GM12878 (cell line): ENCODE measurements around the gene NTRK3.

Experiments used
- EGR1 ChIP-seq, 2 experiments: IDR thresholded peaks; 1 replicate in 1 of 2; 2 replicates in 1 of 2; pipeline ENCODE4 v1.6.1; 2011 to 2012; ENCODE audit warnings: low read depth in 2 of 2, low read length in 2 of 2, borderline replicate concordance in 1 of 2, mild to moderate bottlenecking in 1 of 2, moderate library complexity in 1 of 2
- NR2C1 ChIP-seq: fragments of 450-650 bp; IDR thresholded peaks from 2 replicates; pipeline ENCODE4 v1.6.1; 2017; ENCODE audit warnings: antibody characterized with exemption, mild to moderate bottlenecking, moderate library complexity
- NR2F1 ChIP-seq: fragments of 450-650 bp; conservative IDR thresholded peaks from 2 replicates; pipeline ENCODE4 v1.6.1; 2017; ENCODE audit warnings: mild to moderate bottlenecking
- POLR2A ChIP-seq: IDR thresholded peaks from 2 replicates; pipeline ENCODE4 v1.6.1; 2011; ENCODE audit warnings: low read depth, mild to moderate bottlenecking, low read length
- POLR2AphosphoS5 ChIP-seq: IDR thresholded peaks from 2 replicates; pipeline ENCODE4 v1.6.1; 2011; ENCODE audit warnings: mild to moderate bottlenecking, low read length, inconsistent platforms
- YY1 ChIP-seq: IDR thresholded peaks from 2 replicates; pipeline ENCODE4 v1.6.1; 2011; ENCODE audit warnings: low read depth, mild to moderate bottlenecking, low read length
- TF ChIP-seq, protein P1 (sequence below), 3 experiments: IDR thresholded peaks in 2 of 3; conservative IDR thresholded peaks in 1 of 3; 2 replicates each; pipeline ENCODE4 v1.5.1; 2011; ENCODE audit warnings: low read depth in 3 of 3, low read length in 3 of 3, mild to moderate bottlenecking in 3 of 3, control low read depth in 2 of 3, moderate library complexity in 2 of 3, inconsistent platforms in 1 of 3, mixed read lengths in 1 of 3; ENCODE audit not compliant: control insufficient read depth in 2 of 3, insufficient read depth in 1 of 3; ENCODE audit errors: extremely low read depth in 1 of 3
- TF ChIP-seq, protein P2 (sequence below): IDR thresholded peaks from 2 replicates; pipeline ENCODE4 v1.6.1; 2012; ENCODE audit warnings: low read length, inconsistent platforms
- TF ChIP-seq, protein P3 (sequence below): IDR thresholded peaks from 2 replicates; pipeline ENCODE4 v1.6.1; 2012; ENCODE audit warnings: mild to moderate bottlenecking, low read depth, low read length

DNA sequence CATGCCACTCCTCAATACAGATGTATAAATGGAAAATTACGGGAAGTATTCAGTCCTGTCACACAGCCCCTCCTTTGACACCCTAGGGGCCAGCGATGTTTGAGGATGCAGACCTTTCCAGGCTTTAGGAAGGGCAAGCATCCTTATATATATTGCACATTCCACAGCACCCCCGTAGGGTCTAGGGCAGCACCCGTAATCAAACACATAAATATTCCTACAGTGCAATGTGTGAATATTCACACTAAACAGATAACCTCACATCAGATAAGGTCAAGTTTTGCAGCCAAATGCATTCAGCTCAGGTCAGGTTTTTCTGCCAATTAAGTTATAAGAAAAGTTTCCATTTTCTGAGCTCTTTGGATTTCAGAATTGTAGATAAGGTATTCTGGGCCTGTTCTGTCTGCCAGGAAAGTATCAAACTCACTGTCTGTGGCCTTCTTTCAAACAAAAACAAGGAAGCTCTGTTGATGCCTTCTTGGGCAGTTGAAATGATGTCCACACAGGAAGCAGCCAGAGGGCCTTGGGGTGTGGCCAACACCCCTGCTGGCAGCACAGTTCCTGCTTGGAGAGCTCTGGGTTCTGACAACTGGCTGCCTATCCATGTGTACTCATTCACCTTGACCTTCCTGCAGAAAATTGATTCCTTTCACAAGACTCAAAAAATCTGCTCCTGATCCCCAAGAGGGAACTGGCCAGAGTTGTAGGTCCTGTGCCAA lies 427.0 kb downstream of the NTRK3 start:
- TF ChIP-seq YY1 (no peak), NR2C1 (no peak), EGR1 (IDR thresholded peaks at IDR 0.05; ENCODE audit: borderline replicate concordance in 1 of 2, low read depth in 2 of 2, low read length in 2 of 2) (no peak), NR2F1 (no peak), POLR2A (no peak), POLR2AphosphoS5 (no peak)
- TF ChIP-seq, protein P1, sequence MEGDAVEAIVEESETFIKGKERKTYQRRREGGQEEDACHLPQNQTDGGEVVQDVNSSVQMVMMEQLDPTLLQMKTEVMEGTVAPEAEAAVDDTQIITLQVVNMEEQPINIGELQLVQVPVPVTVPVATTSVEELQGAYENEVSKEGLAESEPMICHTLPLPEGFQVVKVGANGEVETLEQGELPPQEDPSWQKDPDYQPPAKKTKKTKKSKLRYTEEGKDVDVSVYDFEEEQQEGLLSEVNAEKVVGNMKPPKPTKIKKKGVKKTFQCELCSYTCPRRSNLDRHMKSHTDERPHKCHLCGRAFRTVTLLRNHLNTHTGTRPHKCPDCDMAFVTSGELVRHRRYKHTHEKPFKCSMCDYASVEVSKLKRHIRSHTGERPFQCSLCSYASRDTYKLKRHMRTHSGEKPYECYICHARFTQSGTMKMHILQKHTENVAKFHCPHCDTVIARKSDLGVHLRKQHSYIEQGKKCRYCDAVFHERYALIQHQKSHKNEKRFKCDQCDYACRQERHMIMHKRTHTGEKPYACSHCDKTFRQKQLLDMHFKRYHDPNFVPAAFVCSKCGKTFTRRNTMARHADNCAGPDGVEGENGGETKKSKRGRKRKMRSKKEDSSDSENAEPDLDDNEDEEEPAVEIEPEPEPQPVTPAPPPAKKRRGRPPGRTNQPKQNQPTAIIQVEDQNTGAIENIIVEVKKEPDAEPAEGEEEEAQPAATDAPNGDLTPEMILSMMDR (IDR thresholded peaks at IDR 0.05 in 2 of 3, conservative IDR thresholded peaks at IDR 0.05 in 1 of 3; ENCODE audit: control insufficient read depth in 2 of 3, extremely low read depth in 1 of 3, insufficient read depth in 1 of 3, low read depth in 3 of 3, low read length in 3 of 3), result no peak
- TF ChIP-seq, protein P2, sequence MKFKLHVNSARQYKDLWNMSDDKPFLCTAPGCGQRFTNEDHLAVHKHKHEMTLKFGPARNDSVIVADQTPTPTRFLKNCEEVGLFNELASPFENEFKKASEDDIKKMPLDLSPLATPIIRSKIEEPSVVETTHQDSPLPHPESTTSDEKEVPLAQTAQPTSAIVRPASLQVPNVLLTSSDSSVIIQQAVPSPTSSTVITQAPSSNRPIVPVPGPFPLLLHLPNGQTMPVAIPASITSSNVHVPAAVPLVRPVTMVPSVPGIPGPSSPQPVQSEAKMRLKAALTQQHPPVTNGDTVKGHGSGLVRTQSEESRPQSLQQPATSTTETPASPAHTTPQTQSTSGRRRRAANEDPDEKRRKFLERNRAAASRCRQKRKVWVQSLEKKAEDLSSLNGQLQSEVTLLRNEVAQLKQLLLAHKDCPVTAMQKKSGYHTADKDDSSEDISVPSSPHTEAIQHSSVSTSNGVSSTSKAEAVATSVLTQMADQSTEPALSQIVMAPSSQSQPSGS, result no peak
- TF ChIP-seq, protein P3, sequence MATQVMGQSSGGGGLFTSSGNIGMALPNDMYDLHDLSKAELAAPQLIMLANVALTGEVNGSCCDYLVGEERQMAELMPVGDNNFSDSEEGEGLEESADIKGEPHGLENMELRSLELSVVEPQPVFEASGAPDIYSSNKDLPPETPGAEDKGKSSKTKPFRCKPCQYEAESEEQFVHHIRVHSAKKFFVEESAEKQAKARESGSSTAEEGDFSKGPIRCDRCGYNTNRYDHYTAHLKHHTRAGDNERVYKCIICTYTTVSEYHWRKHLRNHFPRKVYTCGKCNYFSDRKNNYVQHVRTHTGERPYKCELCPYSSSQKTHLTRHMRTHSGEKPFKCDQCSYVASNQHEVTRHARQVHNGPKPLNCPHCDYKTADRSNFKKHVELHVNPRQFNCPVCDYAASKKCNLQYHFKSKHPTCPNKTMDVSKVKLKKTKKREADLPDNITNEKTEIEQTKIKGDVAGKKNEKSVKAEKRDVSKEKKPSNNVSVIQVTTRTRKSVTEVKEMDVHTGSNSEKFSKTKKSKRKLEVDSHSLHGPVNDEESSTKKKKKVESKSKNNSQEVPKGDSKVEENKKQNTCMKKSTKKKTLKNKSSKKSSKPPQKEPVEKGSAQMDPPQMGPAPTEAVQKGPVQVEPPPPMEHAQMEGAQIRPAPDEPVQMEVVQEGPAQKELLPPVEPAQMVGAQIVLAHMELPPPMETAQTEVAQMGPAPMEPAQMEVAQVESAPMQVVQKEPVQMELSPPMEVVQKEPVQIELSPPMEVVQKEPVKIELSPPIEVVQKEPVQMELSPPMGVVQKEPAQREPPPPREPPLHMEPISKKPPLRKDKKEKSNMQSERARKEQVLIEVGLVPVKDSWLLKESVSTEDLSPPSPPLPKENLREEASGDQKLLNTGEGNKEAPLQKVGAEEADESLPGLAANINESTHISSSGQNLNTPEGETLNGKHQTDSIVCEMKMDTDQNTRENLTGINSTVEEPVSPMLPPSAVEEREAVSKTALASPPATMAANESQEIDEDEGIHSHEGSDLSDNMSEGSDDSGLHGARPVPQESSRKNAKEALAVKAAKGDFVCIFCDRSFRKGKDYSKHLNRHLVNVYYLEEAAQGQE, result no peak
